H9 (cell line): ENCODE measurements around the gene NKPD1. TPM values are rescaled to one million over a fixed set of nuclear protein-coding genes. Genes with fewer than 3 reads are reported as not detected.

Source experiments
- DNase-seq: peaks from one replicate; pipeline ENCODE4 v3.0.0-alpha.2; 2017
- H2AFZ ChIP-seq: one replicate; pipeline ENCODE4 v1.6.1; 2013; ENCODE audit warnings: mild to moderate bottlenecking, low read length, control low read depth, moderate library complexity
- H2AK5ac ChIP-seq: 2 replicates; pipeline ENCODE4 v1.6.1; 2013; ENCODE audit warnings: low read length, control low read depth, mixed read lengths; ENCODE audit not compliant: insufficient read length
- H2BK120ac ChIP-seq: one replicate; pipeline ENCODE4 v1.6.1; 2013; ENCODE audit warnings: low read depth, mild to moderate bottlenecking, low read length, control low read depth, inconsistent platforms; ENCODE audit not compliant: poor library complexity, severe bottlenecking
- H2BK12ac ChIP-seq: 2 replicates; pipeline ENCODE4 v1.6.1; 2013; ENCODE audit warnings: low read length, control low read depth, mixed read lengths, low read depth; ENCODE audit not compliant: insufficient read length
- H2BK15ac ChIP-seq: 2 replicates; pipeline ENCODE4 v1.6.1; 2013; ENCODE audit warnings: low read depth, low read length, control low read depth
- H2BK20ac ChIP-seq: one replicate; pipeline ENCODE4 v1.6.1; 2013; ENCODE audit warnings: low read depth, mild to moderate bottlenecking, low read length, control low read depth, inconsistent platforms; ENCODE audit not compliant: poor library complexity, severe bottlenecking
- H2BK5ac ChIP-seq: 2 replicates; pipeline ENCODE4 v1.6.1; 2013; ENCODE audit warnings: low read length, control low read depth, mixed read lengths; ENCODE audit not compliant: insufficient read length
- H3K14ac ChIP-seq: 2 replicates; pipeline ENCODE4 v1.6.1; 2013; ENCODE audit warnings: low read length, control low read depth; ENCODE audit not compliant: insufficient read depth
- H3K18ac ChIP-seq: 2 replicates; pipeline ENCODE4 v1.6.1; 2013; ENCODE audit warnings: low read depth, mild to moderate bottlenecking, mixed read lengths, low read length, control low read depth; ENCODE audit not compliant: insufficient read length
- H3K23ac ChIP-seq: 2 replicates; pipeline ENCODE4 v1.6.1; 2013; ENCODE audit warnings: low read length, control low read depth, mixed read lengths, low read depth; ENCODE audit not compliant: insufficient read length
- H3K23me2 ChIP-seq: 2 replicates; pipeline ENCODE4 v1.6.1; 2013; ENCODE audit warnings: low read depth, mild to moderate bottlenecking, mixed read lengths, low read length, control low read depth; ENCODE audit not compliant: insufficient read length, poor library complexity, severe bottlenecking
- H3K27ac ChIP-seq: 2 replicates; pipeline ENCODE4 v1.5.1; 2013; ENCODE audit warnings: low read length, control low read depth, mixed read lengths, low read depth; ENCODE audit not compliant: insufficient read length
- H3K27me3 ChIP-seq: 2 replicates; pipeline ENCODE4 v1.6.1; 2013; ENCODE audit warnings: low read length, control low read depth, inconsistent platforms; ENCODE audit not compliant: insufficient read depth
- H3K4ac ChIP-seq: 2 replicates; pipeline ENCODE4 v1.6.1; 2013; ENCODE audit warnings: low read depth, mild to moderate bottlenecking, control low read depth, inconsistent platforms, low read length, moderate library complexity
- H3K4me1 ChIP-seq: 2 replicates; pipeline ENCODE4 v1.6.1; 2013; ENCODE audit warnings: low read length, control low read depth, inconsistent platforms; ENCODE audit not compliant: insufficient read depth
- H3K4me2 ChIP-seq: 2 replicates; pipeline ENCODE4 v1.6.1; 2013; ENCODE audit warnings: low read length, control low read depth, mixed read lengths; ENCODE audit not compliant: insufficient read length, insufficient read depth
- H3K56ac ChIP-seq: 2 replicates; pipeline ENCODE4 v1.6.1; 2013; ENCODE audit warnings: low read depth, mild to moderate bottlenecking, mixed read lengths, low read length, control low read depth; ENCODE audit not compliant: insufficient read length
- H3K79me1 ChIP-seq: 2 replicates; pipeline ENCODE4 v1.6.1; 2013; ENCODE audit warnings: low read depth, mild to moderate bottlenecking, moderate library complexity, low read length, control low read depth, inconsistent platforms; ENCODE audit not compliant: insufficient read depth, poor library complexity, severe bottlenecking
- H3K79me2 ChIP-seq: 2 replicates; pipeline ENCODE4 v1.6.1; 2013; ENCODE audit warnings: low read length, control low read depth, inconsistent platforms; ENCODE audit not compliant: insufficient read depth
- H3K9ac ChIP-seq: 2 replicates; pipeline ENCODE4 v1.6.1; 2013; ENCODE audit warnings: low read length, control low read depth, mixed read lengths; ENCODE audit not compliant: insufficient read length; ENCODE audit errors: extremely low read depth
- H3K9me3 ChIP-seq: one replicate; pipeline ENCODE4 v1.6.1; 2013; ENCODE audit warnings: low read depth, low read length, inconsistent platforms; ENCODE audit not compliant: control insufficient read depth
- H3T11ph ChIP-seq: one replicate; pipeline ENCODE4 v1.6.1; 2013; ENCODE audit warnings: mild to moderate bottlenecking, low read length, control low read depth, inconsistent platforms
- H4K20me1 ChIP-seq: one replicate; pipeline ENCODE4 v1.6.1; 2013; ENCODE audit not compliant: control insufficient read depth, insufficient read length, insufficient read depth
- H4K5ac ChIP-seq: 2 replicates; pipeline ENCODE4 v1.6.1; 2013; ENCODE audit warnings: low read depth, mild to moderate bottlenecking, mixed read lengths, low read length, control low read depth; ENCODE audit not compliant: insufficient read length
- H4K8ac ChIP-seq: replicated peaks from 2 replicates; pipeline ENCODE4 v1.6.1; 2013; ENCODE audit warnings: low read length, control low read depth, mixed read lengths, low read depth; ENCODE audit not compliant: insufficient read length
- H4K91ac ChIP-seq: 2 replicates; pipeline ENCODE4 v1.6.1; 2013; ENCODE audit warnings: low read depth, mild to moderate bottlenecking, moderate library complexity, mixed read lengths, low read length, control low read depth; ENCODE audit not compliant: insufficient read length
- H3K27ac Mint-ChIP-seq, 3 experiments: 2 replicates in 2 of 3; 3 replicates in 1 of 3; pipeline ENCODE4 v1.8.0; 2020 to 2021; ENCODE audit warnings: mixed read lengths in 3 of 3, mild to moderate bottlenecking in 1 of 3, moderate library complexity in 1 of 3
- H3K27me3 Mint-ChIP-seq: 2 replicates; pipeline ENCODE4 v1.8.0; 2021; ENCODE audit warnings: low read depth, mild to moderate bottlenecking, moderate library complexity, mixed read lengths
- H3K36me3 Mint-ChIP-seq, 3 experiments: 2 replicates in 2 of 3; 3 replicates in 1 of 3; pipeline ENCODE4 v1.8.0; 2020 to 2021; ENCODE audit warnings: low read depth in 3 of 3, mixed read lengths in 3 of 3; ENCODE audit not compliant: insufficient read depth in 1 of 3
- H3K4me1 Mint-ChIP-seq, 2 experiments: 2 replicates each; pipeline ENCODE4 v1.8.0; 2020; ENCODE audit warnings: mixed read lengths in 2 of 2
- H3K4me3 Mint-ChIP-seq, 2 experiments: 2 replicates in 1 of 2; 3 replicates in 1 of 2; pipeline ENCODE4 v1.8.0; 2020 to 2021; ENCODE audit warnings: mild to moderate bottlenecking in 2 of 2, mixed read lengths in 2 of 2, moderate library complexity in 1 of 2
- H3K9me3 Mint-ChIP-seq, 2 experiments: 2 replicates in 1 of 2; 3 replicates in 1 of 2; pipeline ENCODE4 v1.8.0; 2020; ENCODE audit warnings: mild to moderate bottlenecking in 2 of 2, mixed read lengths in 2 of 2, moderate library complexity in 1 of 2
- CTCF ChIP-seq: fragments of 200-600 bp; sonication (generic); conservative IDR thresholded peaks from 3 replicates; pipeline ENCODE4 v1.8.0; 2021; ENCODE audit warnings: antibody characterized with exemption, mild to moderate bottlenecking
- WGBS: extraction: QIAGEN DNeasy Blood & Tissue Kit; methylation state at CpG from one replicate; pipeline ENCODE4 v1.1.7; 2013; ENCODE audit warnings: missing lambda C conversion rate, low lambda C conversion rate, mixed read lengths; ENCODE audit not compliant: insufficient read length; ENCODE audit errors: extremely low coverage; 5-methylcytosine and 5-hydroxymethylcytosine counted together
- total RNA-seq: library from RNA; stranded (reverse); gene quantifications from 2 replicates; pipeline ENCODE4 v1.2.1, GENCODE V29; 2021

Gene NKPD1
- total RNA-seq, 1 experiment from 2014 or later, result 0.17 TPM

DNA sequence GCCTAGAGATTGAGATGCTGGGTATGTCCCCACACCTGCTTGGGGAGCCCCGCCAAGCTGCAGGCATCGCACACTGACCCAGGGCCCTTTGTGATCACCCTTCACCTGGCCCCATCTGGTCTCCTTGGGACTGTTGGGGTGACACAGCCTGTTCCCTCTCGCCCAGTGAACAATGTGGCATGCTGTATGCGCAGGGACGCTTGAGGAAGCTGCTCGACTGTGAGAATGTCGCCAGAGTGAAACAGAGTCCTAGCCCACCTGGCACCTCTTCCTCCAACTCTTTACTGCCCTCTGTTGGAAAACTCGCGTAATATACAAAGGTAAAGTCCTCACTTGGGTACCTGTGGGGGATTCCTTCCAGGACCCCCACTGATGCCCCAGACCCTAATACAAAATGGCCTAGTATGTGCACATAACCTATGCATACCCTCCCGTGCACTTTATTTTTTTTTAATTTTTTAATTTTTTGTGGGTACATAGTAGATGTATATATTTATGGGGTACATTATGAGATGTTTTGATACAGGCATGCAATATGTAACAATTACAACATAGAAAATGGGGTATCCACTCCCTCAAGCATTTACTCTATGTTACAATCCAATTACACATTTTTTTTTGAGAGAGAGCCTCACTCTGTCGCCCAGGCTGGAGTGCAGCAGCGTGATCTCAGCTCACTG is 26.8 kb upstream of the NKPD1 start:
- no peaks in the 10 kb centered on the region for H3K4me1 ChIP-seq
- H3K23ac ChIP-seq, result no peak overlapping the region
- no peak overlapping the region for H3T11ph ChIP-seq
- no peaks in the 10 kb centered on the region for H3K27me3 ChIP-seq
- no peak overlapping the region for H3K4me2 ChIP-seq
- H2AK5ac ChIP-seq, result no peak overlapping the region
- H2BK20ac ChIP-seq, result no peak overlapping the region
- TF ChIP-seq CTCF, result peak; percentile 84
- Mint-ChIP-seq H3K36me3 (no peaks in the 10 kb centered on the region), H3K4me1 (peaks cover 2 to 7% of the 10 kb centered on the region in 2 experiments; a peak in 1 of 4 replicates), H3K9me3 (no peaks in the 10 kb centered on the region), H3K27me3 (peaks cover 21% of the 10 kb centered on the region), H3K4me3 (no peak overlapping the region), H3K27ac (no peak overlapping the region)
- H3K18ac ChIP-seq, result no peak overlapping the region
- H3K79me1 ChIP-seq, result no peaks in the 10 kb centered on the region
- no CpG with 5 or more reads among the region's 12 CpGs for WGBS
- no peak overlapping the region for H2AFZ ChIP-seq
- H3K4ac ChIP-seq, result no peak overlapping the region
- H3K9me3 ChIP-seq, result no peaks in the 10 kb centered on the region
- no peaks in the 10 kb centered on the region for H3K23me2 ChIP-seq
- no peaks in the 10 kb centered on the region for H3K79me2 ChIP-seq
- H4K91ac ChIP-seq, result no peak overlapping the region
- no peak overlapping the region for H4K5ac ChIP-seq
- no peak overlapping the region for H3K56ac ChIP-seq
- H2BK120ac ChIP-seq, result no peak overlapping the region
- no peak overlapping the region for H3K14ac ChIP-seq
- H2BK5ac ChIP-seq, result no peak overlapping the region
- no peak overlapping the region for H3K9ac ChIP-seq
- DNase-seq, result peak; percentile 63
- H4K8ac ChIP-seq, result no peak overlapping the region
- H4K20me1 ChIP-seq, result no peaks in the 10 kb centered on the region
- no peak overlapping the region for H3K27ac ChIP-seq
- no peak overlapping the region for H2BK15ac ChIP-seq
- H2BK12ac ChIP-seq, result no peak overlapping the region
